ENCODE data around the gene SLC45A1. TPM values are rescaled to one million over a fixed set of nuclear protein-coding genes. Genes with fewer than 3 reads are reported as not detected.
A peak's percentile ranks its signal among the peaks of the same experiment; 100 is the strongest.

Gene SLC45A1
- total and polyA plus RNA-seq, 2 experiments from 2014 or later, result 0.34 to 0.42 TPM

GRCh38 chr1:8312235-8313218 is 5.4 kb upstream of the SLC45A1 start:
- Histone ChIP-seq H3K27me3 (peaks cover 15% of the 10 kb centered on the region), H3K9me3 (ENCODE audit: low read depth) (no peaks in the 10 kb centered on the region)
- no peak for TF ChIP-seq CTCF (IDR thresholded peaks at IDR 0.05; ENCODE audit: low read depth, low read length)

GRCh38 chr1:8313231-8313630 is 4.7 kb upstream of the SLC45A1 start:
- Histone ChIP-seq H3K4me1 (ENCODE audit: low read depth) (no peaks in the 10 kb centered on the region), H3K4me3 (no peak overlapping the region), H3K9me3 (ENCODE audit: low read depth) (no peaks in the 10 kb centered on the region), H3K27ac (no peak overlapping the region), H3K27me3 (peaks cover 22% of the 10 kb centered on the region), H3K36me3 (no peaks in the 10 kb centered on the region)
- no peak for DNase-seq (ENCODE audit: low read depth in 1 of 2, low spot score in 1 of 2)
- TF ChIP-seq CTCF (IDR thresholded peaks at IDR 0.05; ENCODE audit: low read depth, low read length), result no peak

More at GRCh38 chr1:8312235-8313218, 5.4 kb upstream of the SLC45A1 start:
- H3K27ac ChIP-seq, result no peak overlapping the region
- no peaks in the 10 kb centered on the region for H3K4me1 ChIP-seq (ENCODE audit: low read depth)
- H3K36me3 ChIP-seq, result no peaks in the 10 kb centered on the region
- no peak overlapping the region for H3K4me3 ChIP-seq
- DNase-seq (ENCODE audit: low read depth in 1 of 2, low spot score in 1 of 2), result peak in 1 of 2 donors; percentile 11

DNA sequence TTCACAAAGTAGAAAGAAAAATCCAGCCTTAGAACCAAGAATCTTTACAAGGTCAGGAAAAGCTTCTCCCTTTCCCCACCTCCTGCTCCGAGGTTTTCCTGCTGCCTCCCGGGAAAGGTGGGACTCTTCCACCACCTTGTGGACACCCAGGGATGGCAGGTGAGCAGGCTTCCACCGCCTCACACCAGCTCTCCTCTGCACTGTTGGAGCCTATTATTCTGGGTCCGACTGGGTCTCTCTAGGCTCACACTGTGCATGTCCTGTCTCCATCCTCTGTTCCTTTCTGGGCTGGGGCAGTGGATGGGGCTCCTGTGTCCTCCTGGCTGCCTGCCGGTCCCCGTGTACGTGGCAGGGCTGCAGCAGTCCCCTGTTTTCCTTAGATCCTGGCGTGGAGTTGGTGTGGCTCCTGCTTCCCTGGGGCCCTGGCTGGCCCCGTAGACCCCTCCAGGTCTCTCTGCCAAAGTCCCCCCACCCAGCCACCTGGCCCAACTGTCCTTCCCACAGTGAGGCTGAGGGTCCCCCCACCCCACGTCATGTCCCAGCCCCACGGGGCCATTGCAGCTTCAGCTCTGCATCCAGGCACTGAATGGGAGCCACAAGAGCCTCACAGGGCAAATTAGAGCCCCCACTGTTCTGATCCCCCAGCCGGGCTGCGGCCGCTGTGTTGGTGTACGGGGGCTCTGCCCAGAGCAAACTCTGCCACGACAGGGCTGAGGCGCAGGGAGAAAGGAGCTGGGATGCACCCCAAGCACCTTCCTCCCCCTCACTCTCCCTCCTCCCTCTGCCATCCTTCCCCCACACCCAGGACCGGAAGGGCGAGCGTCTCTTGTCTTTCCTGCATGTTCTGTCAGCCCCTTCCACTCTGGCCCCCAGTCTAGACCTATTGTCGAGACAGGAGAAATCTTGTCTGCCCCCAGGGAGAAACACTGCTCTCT is 3.3 kb upstream of the SLC45A1 start:
- no peak overlapping the region for H3K27ac ChIP-seq
- H3K36me3 ChIP-seq, result no peaks in the 10 kb centered on the region
- H3K27me3 ChIP-seq, result peaks cover 36% of the 10 kb centered on the region
- TF ChIP-seq CTCF (IDR thresholded peaks at IDR 0.05; ENCODE audit: low read depth, low read length), result peak; percentile 95
- DNase-seq (ENCODE audit: low read depth in 1 of 2, low spot score in 1 of 2), result peak; percentile 83 to 87
- no peak overlapping the region for H3K4me3 ChIP-seq
- no peaks in the 10 kb centered on the region for H3K4me1 ChIP-seq (ENCODE audit: low read depth)
- no peaks in the 10 kb centered on the region for H3K9me3 ChIP-seq (ENCODE audit: low read depth)

DNA sequence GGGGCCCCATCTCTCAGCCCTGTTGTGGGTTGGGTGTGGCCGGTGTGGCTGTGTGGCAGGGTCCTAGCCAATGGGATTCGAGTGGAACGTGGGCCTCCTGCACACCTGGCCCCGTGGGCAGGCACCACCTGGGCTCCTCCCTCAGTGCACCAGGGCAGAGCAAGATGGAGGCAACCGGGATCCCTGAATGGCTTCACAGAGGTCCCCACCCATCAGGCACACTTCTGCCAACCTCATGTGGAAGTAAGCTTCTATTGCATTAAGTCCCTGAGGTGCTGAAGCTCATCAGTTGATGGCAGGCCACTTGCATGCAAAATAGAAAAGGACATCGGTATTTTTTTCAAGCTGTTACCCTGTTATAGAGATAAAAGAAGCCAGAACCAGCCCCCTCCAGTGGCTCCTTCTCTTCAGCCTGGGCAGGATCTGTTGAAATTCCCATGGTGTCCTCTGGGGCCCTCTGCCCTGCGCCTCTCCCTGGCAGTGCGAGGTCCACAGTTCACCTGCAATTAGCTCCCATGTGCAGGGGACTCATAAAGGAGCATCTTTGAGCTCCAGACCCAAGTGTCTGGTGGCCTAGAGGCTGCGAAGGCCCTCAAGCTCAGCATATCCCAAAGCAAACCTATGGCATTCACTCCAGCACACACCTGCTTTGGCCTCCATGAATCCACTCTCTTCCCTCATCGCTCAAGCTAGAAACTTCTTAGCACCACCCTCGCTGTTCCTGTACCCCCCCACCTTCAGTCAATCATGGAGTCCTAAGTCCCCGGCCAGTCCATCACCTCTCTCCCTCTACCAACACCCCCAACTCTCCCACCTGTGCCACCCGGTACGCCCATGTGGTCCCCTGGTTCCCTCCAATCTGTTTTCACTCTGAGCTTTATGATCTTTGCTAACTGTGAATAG is 2.1 kb upstream of the SLC45A1 start:
- peak; percentile 18 for TF ChIP-seq CTCF (IDR thresholded peaks at IDR 0.05; ENCODE audit: low read depth, low read length)
- Histone ChIP-seq H3K36me3 (no peaks in the 10 kb centered on the region), H3K9me3 (ENCODE audit: low read depth) (no peaks in the 10 kb centered on the region), H3K4me3 (no peak overlapping the region), H3K27ac (no peak overlapping the region), H3K27me3 (peaks cover 48% of the 10 kb centered on the region), H3K4me1 (ENCODE audit: low read depth) (no peaks in the 10 kb centered on the region)
- no peak for DNase-seq (ENCODE audit: low read depth in 1 of 2, low spot score in 1 of 2)

Data from cardiac muscle cell (in vitro differentiated cells and primary cell).